ENCODE results near the gene TNRC18.
A peak's percentile ranks its signal among the peaks of the same experiment; 100 is the strongest.
"Not testable (repeated sequence)": the region's sequence is repeated elsewhere in the genome, so short reads cannot be mapped to it uniquely, and the experiment has no call there.

The TNRC18 gene

DNA sequence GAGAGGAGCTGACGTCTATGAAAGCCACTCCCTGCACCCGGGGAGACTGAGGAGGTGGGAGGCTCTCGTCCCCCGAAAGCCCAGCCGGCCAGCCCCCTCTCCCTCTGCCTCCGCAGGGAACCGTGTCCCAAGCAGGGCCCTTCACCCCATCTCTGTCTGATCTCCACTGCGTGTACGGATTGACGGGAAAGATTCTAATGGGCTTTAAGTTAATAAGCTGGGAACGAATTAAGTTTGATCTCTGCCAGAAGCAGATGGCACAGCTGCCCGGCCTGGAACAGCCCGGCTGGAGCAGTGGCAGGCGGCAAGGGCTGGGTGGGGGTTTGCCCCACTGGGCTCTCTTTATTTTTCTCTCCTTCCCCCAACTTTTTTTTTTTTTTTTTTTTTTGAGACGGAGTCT is 147.0 kb downstream of the TNRC18 start:
- no peaks in the 10 kb centered on the region for H3K36me3 ChIP-seq (ENCODE audit: insufficient read depth, low read length)
- H3K9me3 ChIP-seq (ENCODE audit: insufficient read depth, low read length, severe bottlenecking) = no peaks in the 10 kb centered on the region
- ATAC-seq (ENCODE audit: insufficient read depth, low read depth) = no peak
- H3K27me3 ChIP-seq (ENCODE audit: insufficient read depth, low read length, poor library complexity) = no peaks in the 10 kb centered on the region
- no peak overlapping the region for H3K27ac ChIP-seq (ENCODE audit: low read length)
- H2AFZ ChIP-seq (ENCODE audit: low read depth, low read length) = no peak overlapping the region
- no peak for DNase-seq
- no peak overlapping the region for H3K9ac ChIP-seq (ENCODE audit: low read depth, low read length)
- H3K4me2 ChIP-seq (ENCODE audit: insufficient read depth, low read length) = no peak overlapping the region
- H4K20me1 ChIP-seq (ENCODE audit: insufficient read depth, low read length) = no peaks in the 10 kb centered on the region
- TF ChIP-seq, protein P1, sequence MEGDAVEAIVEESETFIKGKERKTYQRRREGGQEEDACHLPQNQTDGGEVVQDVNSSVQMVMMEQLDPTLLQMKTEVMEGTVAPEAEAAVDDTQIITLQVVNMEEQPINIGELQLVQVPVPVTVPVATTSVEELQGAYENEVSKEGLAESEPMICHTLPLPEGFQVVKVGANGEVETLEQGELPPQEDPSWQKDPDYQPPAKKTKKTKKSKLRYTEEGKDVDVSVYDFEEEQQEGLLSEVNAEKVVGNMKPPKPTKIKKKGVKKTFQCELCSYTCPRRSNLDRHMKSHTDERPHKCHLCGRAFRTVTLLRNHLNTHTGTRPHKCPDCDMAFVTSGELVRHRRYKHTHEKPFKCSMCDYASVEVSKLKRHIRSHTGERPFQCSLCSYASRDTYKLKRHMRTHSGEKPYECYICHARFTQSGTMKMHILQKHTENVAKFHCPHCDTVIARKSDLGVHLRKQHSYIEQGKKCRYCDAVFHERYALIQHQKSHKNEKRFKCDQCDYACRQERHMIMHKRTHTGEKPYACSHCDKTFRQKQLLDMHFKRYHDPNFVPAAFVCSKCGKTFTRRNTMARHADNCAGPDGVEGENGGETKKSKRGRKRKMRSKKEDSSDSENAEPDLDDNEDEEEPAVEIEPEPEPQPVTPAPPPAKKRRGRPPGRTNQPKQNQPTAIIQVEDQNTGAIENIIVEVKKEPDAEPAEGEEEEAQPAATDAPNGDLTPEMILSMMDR (IDR thresholded peaks at IDR 0.05; ENCODE audit: borderline replicate concordance, extremely low read depth, low read length, poor library complexity, severe bottlenecking) = no peak
- no peak for TF ChIP-seq EZH2 (IDR thresholded peaks at IDR 0.05; ENCODE audit: borderline replicate concordance, low read depth, low read length, severe bottlenecking)
- no peaks in the 10 kb centered on the region for H3K79me2 ChIP-seq (ENCODE audit: insufficient read depth, low read length)
- no peaks in the 10 kb centered on the region for H3K4me1 ChIP-seq (ENCODE audit: insufficient read depth, low read length)
- H3K4me3 ChIP-seq (ENCODE audit: low read depth in 1 of 2, low read length in 2 of 2) = no peak overlapping the region

DNA sequence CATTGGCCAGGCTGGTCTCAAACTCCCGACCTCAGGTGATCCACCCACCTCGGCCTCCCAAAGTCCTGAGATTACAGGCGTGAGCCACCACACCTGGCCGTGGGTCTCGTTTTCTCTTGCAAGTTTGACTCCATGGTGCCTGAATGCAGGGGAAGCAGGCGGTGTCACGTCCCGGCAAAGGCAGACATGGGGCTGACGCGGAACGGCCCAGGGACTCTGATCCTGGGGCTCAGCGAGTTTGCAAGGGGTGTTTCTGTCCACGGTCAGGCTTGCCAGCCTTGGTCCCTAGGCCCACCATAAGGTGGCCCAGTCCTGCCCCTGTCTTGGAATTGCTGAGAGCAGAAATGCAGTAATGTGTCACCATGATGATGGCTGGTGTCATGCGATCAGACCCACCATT is 147.5 kb downstream of the TNRC18 start:
- not testable (repeated sequence) for H3K27me3 ChIP-seq (ENCODE audit: insufficient read depth, low read length, poor library complexity); H2AFZ ChIP-seq (ENCODE audit: low read depth, low read length); H3K9me3 ChIP-seq (ENCODE audit: insufficient read depth, low read length, severe bottlenecking); H3K4me3 ChIP-seq (ENCODE audit: low read depth in 1 of 2, low read length in 2 of 2); H3K36me3 ChIP-seq (ENCODE audit: insufficient read depth, low read length); H3K79me2 ChIP-seq (ENCODE audit: insufficient read depth, low read length); ATAC-seq (ENCODE audit: insufficient read depth, low read depth); H3K4me2 ChIP-seq (ENCODE audit: insufficient read depth, low read length); H4K20me1 ChIP-seq (ENCODE audit: insufficient read depth, low read length); DNase-seq; H3K27ac ChIP-seq (ENCODE audit: low read length); H3K9ac ChIP-seq (ENCODE audit: low read depth, low read length); H3K4me1 ChIP-seq (ENCODE audit: insufficient read depth, low read length)

DNA sequence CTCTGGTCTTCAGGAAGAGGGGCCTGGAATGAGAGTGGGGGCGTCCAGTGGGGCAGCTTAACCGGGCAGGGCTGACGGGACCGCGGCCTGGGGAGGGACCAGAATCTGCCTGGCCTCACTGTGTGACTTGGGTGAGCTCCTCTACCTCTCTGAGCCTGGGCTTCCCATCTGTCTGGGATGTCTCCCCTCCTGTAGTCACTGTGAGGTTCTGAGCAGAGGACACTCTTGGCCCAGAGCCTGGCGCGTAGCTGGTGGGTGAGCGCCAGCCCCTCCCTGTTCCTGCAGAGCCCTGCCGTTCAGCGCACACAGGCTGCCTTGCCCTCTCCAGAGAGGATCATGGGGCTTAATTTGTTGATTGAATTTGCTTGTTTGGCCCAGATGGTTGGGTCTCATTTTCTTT is 148.1 kb downstream of the TNRC18 start:
- not testable (repeated sequence) for H3K36me3 ChIP-seq (ENCODE audit: insufficient read depth, low read length); H3K79me2 ChIP-seq (ENCODE audit: insufficient read depth, low read length); H3K9ac ChIP-seq (ENCODE audit: low read depth, low read length); H3K4me1 ChIP-seq (ENCODE audit: insufficient read depth, low read length); H3K4me3 ChIP-seq (ENCODE audit: low read depth in 1 of 2, low read length in 2 of 2); H3K4me2 ChIP-seq (ENCODE audit: insufficient read depth, low read length); DNase-seq; H3K9me3 ChIP-seq (ENCODE audit: insufficient read depth, low read length, severe bottlenecking); H4K20me1 ChIP-seq (ENCODE audit: insufficient read depth, low read length); H3K27me3 ChIP-seq (ENCODE audit: insufficient read depth, low read length, poor library complexity); H3K27ac ChIP-seq (ENCODE audit: low read length); H2AFZ ChIP-seq (ENCODE audit: low read depth, low read length)
- peak; percentile 58; the same call in 2 of the 3 replicates for ATAC-seq (ENCODE audit: insufficient read depth, low read depth)

DNA sequence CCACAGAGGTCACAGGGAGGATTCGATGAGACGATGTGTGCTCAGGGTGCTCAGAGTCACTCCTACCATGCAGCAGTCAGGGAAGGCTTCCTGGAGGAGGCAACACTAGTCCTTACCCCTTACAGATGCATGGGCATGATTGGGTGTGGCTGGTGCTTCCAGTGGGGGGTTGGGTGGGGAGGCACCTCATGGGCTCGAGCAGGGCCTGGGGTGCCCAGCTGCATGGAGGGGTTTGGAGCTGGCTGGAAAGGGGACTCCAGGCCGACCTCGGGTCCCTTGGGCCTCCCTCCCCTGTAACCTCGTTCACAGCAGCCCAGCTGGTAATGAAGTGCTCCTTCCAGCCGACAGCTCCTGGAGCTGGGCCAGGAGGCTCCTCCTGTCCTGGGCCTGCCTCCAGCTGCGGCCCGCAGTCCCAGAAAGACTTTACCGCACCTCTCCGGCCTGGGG is 148.6 kb downstream of the TNRC18 start:
- H3K9ac ChIP-seq (ENCODE audit: low read depth, low read length); H3K79me2 ChIP-seq (ENCODE audit: insufficient read depth, low read length); H3K4me2 ChIP-seq (ENCODE audit: insufficient read depth, low read length); H2AFZ ChIP-seq (ENCODE audit: low read depth, low read length); H3K9me3 ChIP-seq (ENCODE audit: insufficient read depth, low read length, severe bottlenecking); DNase-seq; H3K4me1 ChIP-seq (ENCODE audit: insufficient read depth, low read length); H4K20me1 ChIP-seq (ENCODE audit: insufficient read depth, low read length); H3K36me3 ChIP-seq (ENCODE audit: insufficient read depth, low read length); H3K27ac ChIP-seq (ENCODE audit: low read length); H3K27me3 ChIP-seq (ENCODE audit: insufficient read depth, low read length, poor library complexity); ATAC-seq (ENCODE audit: insufficient read depth, low read depth); H3K4me3 ChIP-seq (ENCODE audit: low read depth in 1 of 2, low read length in 2 of 2): not testable (repeated sequence)

DNA sequence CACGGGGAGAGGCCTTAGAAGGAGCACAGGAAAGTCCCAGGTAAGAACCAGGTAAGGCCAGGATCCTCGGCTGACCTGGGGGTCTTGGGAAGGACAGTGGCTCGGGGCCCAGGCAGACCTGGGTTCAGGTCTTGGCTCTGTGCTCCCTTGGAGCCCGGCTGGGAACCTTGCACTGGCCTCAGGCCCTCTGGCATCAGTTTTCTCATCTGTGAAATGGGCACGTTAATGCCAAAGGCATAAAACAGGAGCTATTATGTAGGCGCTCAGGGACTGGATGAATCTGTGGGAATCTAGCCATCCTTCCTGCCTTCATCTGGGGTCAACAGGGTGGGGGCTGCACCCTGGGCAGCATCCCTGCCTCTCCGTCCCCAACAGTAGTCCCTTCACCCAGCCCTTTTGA is 149.2 kb downstream of the TNRC18 start:
- no peak overlapping the region for H3K9ac ChIP-seq (ENCODE audit: low read depth, low read length)
- H3K4me2 ChIP-seq (ENCODE audit: insufficient read depth, low read length) = no peak overlapping the region
- H4K20me1 ChIP-seq (ENCODE audit: insufficient read depth, low read length) = no peaks in the 10 kb centered on the region
- TF ChIP-seq EZH2 (IDR thresholded peaks at IDR 0.05; ENCODE audit: borderline replicate concordance, low read depth, low read length, severe bottlenecking) = no peak
- TF ChIP-seq, protein P1 (IDR thresholded peaks at IDR 0.05; ENCODE audit: borderline replicate concordance, extremely low read depth, low read length, poor library complexity, severe bottlenecking) = no peak
- DNase-seq (no peak), ATAC-seq (ENCODE audit: insufficient read depth, low read depth) (no peak)
- H3K27ac ChIP-seq (ENCODE audit: low read length) = no peak overlapping the region
- no peaks in the 10 kb centered on the region for H3K4me1 ChIP-seq (ENCODE audit: insufficient read depth, low read length)
- no peak overlapping the region for H2AFZ ChIP-seq (ENCODE audit: low read depth, low read length)
- no peaks in the 10 kb centered on the region for H3K27me3 ChIP-seq (ENCODE audit: insufficient read depth, low read length, poor library complexity)
- H3K79me2 ChIP-seq (ENCODE audit: insufficient read depth, low read length) = no peaks in the 10 kb centered on the region
- no peaks in the 10 kb centered on the region for H3K9me3 ChIP-seq (ENCODE audit: insufficient read depth, low read length, severe bottlenecking)
- H3K4me3 ChIP-seq (ENCODE audit: low read depth in 1 of 2, low read length in 2 of 2) = no peak overlapping the region
- no peaks in the 10 kb centered on the region for H3K36me3 ChIP-seq (ENCODE audit: insufficient read depth, low read length)

DNA sequence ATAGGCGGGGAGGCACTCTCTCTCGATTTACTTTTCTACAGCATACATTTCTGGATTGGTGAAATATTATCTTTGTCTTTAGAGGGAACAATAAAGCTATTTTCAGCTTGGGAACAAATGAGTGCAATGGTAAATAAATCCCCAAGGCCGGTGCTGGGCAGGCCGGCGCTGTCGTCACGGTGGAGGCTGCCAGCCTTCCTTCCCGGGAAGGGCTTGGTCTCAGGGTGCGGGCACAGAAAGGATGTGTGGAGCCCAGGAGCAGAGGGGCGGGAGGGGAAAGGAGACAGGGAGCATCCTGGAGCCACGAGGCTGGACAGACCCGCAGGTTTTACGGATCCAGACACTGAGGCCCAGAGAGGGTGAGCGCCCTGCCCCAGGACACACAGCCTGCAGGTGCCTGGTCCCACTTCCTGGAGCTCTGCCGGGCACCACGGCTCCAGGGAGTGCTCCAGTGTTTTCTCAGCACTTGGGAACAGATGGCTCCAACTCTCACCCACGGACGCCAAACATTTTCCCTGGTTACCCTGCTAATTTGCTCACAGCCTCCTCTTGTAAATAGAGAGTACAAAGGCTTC is 149.7 kb downstream of the TNRC18 start:
- H3K4me3 ChIP-seq (ENCODE audit: low read depth in 1 of 2, low read length in 2 of 2); DNase-seq; H3K79me2 ChIP-seq (ENCODE audit: insufficient read depth, low read length); H3K27ac ChIP-seq (ENCODE audit: low read length); H3K9ac ChIP-seq (ENCODE audit: low read depth, low read length); ATAC-seq (ENCODE audit: insufficient read depth, low read depth); H4K20me1 ChIP-seq (ENCODE audit: insufficient read depth, low read length); H3K9me3 ChIP-seq (ENCODE audit: insufficient read depth, low read length, severe bottlenecking); H3K27me3 ChIP-seq (ENCODE audit: insufficient read depth, low read length, poor library complexity); H2AFZ ChIP-seq (ENCODE audit: low read depth, low read length); H3K36me3 ChIP-seq (ENCODE audit: insufficient read depth, low read length); H3K4me1 ChIP-seq (ENCODE audit: insufficient read depth, low read length); H3K4me2 ChIP-seq (ENCODE audit: insufficient read depth, low read length): not testable (repeated sequence)

Measured in DND-41 (cell line).